Measurements from ENCODE around the gene PUDP.
A peak's percentile ranks its signal among the peaks of the same experiment; 100 is the strongest.
"Not testable (repeated sequence)": the region's sequence is repeated elsewhere in the genome, so short reads cannot be mapped to it uniquely, and the experiment has no call there.

PUDP gene

DNA sequence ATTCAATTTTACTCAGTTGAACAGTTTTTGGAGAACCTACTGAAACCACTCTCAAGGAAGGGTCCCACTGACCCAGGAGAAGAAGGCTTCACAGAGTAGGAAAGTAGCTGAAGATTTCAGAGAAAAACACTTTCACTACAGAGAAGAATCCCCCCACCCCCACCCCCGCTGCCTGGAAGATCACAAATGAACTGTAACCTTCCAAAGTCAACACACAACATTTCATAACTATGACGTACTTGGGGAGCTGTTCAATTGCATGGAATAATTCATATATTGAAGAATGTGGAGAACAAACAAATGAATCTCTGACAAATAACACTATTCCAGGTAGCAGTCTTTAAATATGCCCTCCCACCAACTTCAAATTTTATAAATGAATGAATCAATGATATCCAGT, 86.5 kb downstream of the PUDP start:
- CTCF ChIA-PET, result no interaction called here
- no peak for DNase-seq
- Mint-ChIP-seq H3K4me1 (peaks cover 22% of the 10 kb centered on the region), H3K27me3 (no peaks in the 10 kb centered on the region), H3K36me3 (peaks cover 19% of the 10 kb centered on the region), H3K9me3 (no peaks in the 10 kb centered on the region), H3K4me3 (no peak overlapping the region), H3K27ac (no peak overlapping the region)

GRCh38 chrX:7060444-7060843, 87.5 kb downstream of the PUDP start:
- no peak overlapping the region for H3K4me3 Mint-ChIP-seq
- CTCF ChIA-PET, result no interaction called here
- H3K27me3 Mint-ChIP-seq, result no peaks in the 10 kb centered on the region
- H3K9me3 Mint-ChIP-seq, result no peaks in the 10 kb centered on the region
- H3K36me3 Mint-ChIP-seq, result peaks cover 20% of the 10 kb centered on the region
- DNase-seq, result no peak
- no peak overlapping the region for H3K27ac Mint-ChIP-seq
- peaks cover 32% of the 10 kb centered on the region for H3K4me1 Mint-ChIP-seq

DNA sequence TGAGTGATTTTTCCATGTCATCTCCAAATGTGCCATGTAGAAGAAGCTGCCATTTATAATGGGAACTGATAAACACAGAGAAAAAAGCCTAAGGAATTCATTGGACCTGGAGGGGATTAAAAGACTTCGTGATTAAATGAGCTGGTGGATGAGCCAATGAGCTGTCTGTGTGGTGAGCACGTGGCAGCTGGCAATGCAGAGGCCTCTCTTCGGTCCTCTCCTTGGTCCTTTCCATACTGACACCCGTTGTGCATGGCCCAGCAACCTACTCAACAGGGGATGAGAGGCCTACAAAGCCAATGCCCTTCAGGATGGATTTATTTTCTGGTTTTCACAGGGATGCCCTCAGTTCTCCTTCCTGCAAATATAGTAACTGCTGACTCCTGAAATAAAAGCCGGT, 88.1 kb downstream of the PUDP start:
- CTCF ChIA-PET, result interaction anchor here (0.6 to 1.3 kb wide), 2 partner anchors 11 to 1288 kb away, joined by 3 read pairs; no protein-coding TSS in a partner anchor
- peaks cover 20% of the 10 kb centered on the region for H3K36me3 Mint-ChIP-seq

GRCh38 chrX:7059214-7059838, 88.6 kb downstream of the PUDP start:
- DNase-seq, result no peak
- Mint-ChIP-seq H3K27me3 (no peaks in the 10 kb centered on the region), H3K4me3 (no peak overlapping the region), H3K27ac (peak overlapping the region; percentile 79), H3K9me3 (no peaks in the 10 kb centered on the region), H3K4me1 (peaks cover 34% of the 10 kb centered on the region), H3K36me3 (peaks cover 20% of the 10 kb centered on the region)
- CTCF ChIA-PET, result interaction anchor here (0.6 to 1.3 kb wide), 2 partner anchors 11 to 1289 kb away, joined by 3 read pairs; no protein-coding TSS in a partner anchor

More for the DNA sequence above, 88.1 kb downstream of the PUDP start:
- Mint-ChIP-seq H3K4me3 (no peak overlapping the region), H3K27me3 (no peaks in the 10 kb centered on the region), H3K4me1 (peaks cover 34% of the 10 kb centered on the region), H3K27ac (peak overlapping the region; percentile 79), H3K9me3 (no peaks in the 10 kb centered on the region)
- DNase-seq, result no peak

DNA sequence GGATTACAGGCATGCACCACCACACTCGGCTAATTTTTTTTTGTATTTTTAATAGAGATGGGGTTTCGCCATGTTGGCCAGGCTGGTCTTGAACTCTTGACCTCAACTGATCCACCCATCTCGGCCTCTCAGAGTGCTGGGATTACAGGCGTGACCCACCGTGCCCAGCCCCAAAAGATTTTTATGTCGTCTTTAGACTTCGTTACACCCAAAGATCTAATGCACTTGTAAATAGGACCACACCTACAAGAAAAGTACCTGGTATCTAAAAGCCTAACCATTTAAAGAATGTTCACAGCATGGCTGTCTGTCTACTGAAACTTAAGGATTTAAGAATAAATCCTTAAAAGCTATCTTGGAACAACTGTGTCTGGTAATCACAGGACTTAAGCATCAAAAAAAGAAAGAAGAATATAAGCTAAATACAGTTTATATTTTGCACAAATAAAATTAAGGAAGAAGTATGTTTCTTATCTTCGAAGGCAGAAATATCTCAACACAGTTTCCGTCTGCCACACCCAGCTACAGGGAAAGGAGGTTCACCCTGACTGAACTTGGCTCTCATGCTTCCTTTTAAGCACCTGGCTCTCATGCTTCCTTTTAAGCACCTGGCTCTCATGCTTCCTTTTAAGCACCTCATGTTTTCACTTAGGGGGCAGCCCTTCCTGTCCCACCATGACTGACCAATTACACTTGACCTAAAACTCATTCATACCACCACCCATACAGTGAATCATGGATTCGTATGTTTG, 92.4 kb downstream of the PUDP start:
- H3K4me1 Mint-ChIP-seq, result peaks cover 31% of the 10 kb centered on the region
- no peak overlapping the region for H3K4me3 Mint-ChIP-seq
- H3K36me3 Mint-ChIP-seq, result peaks cover 23% of the 10 kb centered on the region
- DNase-seq, result no peak
- CTCF ChIA-PET, result no interaction called here
- H3K27ac Mint-ChIP-seq, result peak overlapping the region; percentile 70
- H3K27me3 Mint-ChIP-seq, result no peaks in the 10 kb centered on the region
- no peaks in the 10 kb centered on the region for H3K9me3 Mint-ChIP-seq

DNA sequence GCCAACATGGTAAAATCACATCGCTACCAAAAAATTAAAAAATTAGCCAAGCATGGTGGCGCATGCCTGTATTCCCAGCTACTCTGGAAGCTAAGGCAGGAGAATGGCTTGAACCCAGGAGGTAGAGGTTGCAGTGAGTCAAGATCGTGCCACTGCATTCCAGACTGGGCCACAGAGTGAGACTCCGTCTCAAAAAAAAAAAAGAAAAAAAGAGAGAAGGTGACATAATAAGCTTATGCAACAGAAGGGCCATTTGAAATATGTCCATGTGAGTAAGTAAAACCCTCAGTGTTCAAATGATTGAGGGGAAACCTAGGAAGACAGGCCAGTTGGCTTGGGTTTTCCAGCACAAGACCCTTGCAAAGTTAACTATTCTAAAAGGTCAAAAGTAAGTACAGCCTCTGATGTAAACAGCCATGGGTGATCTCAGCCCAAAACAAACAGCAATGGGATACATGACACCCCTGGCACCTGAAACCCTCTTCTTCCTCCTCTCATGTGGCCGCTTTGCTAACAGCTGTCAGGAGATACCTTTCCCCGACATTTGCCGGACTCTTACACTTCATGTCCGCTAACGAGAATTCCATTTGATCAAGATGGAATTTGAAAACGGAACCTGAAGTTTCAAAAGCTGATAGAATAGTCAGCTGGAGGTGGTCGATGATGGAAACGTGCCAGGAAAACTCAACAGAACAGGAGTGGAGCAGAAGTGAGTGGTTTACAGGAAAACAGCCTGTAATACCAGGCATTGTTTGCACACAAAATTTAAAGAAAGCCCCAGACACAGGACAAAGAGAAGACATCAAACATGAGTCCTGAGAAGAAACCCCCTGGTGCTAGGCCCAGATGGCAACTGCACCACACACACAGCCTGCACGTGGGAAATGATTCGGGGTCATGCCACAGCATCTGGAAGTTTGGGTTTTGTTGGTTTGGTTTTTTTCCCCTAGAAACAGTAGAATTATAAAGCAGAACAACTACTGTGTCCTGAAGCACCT, 93.4 kb downstream of the PUDP start:
- Mint-ChIP-seq H3K9me3 (no peaks in the 10 kb centered on the region), H3K27ac (no peak overlapping the region), H3K4me1 (peaks cover 24% of the 10 kb centered on the region), H3K36me3 (peaks cover 25% of the 10 kb centered on the region), H3K4me3 (no peak overlapping the region), H3K27me3 (no peaks in the 10 kb centered on the region)
- CTCF ChIA-PET, result no interaction called here
- no peak for DNase-seq

DNA sequence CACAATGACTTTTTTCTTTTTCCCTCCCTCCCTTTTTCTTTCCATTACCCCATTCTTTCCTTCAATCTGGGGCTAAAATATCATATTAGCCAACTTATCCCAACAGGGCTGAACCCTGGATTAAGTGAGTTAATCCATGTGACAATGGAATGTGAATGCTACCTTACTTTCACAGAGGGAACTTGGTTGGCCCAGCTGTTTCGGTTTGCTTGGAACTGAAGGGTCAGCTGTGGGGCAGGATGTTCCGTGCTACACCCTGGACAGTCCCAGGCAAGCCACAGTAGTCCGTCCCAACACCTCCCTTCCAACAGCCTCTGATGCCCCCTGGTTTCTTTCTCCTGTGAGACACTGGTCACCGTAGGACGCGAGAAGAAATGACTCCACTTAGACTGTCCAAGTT, 95.4 kb downstream of the PUDP start:
- Mint-ChIP-seq H3K4me3 (no peak overlapping the region), H3K4me1 (peaks cover 14% of the 10 kb centered on the region), H3K9me3 (no peaks in the 10 kb centered on the region), H3K27ac (no peak overlapping the region), H3K36me3 (peaks cover 21% of the 10 kb centered on the region), H3K27me3 (no peaks in the 10 kb centered on the region)
- no peak for DNase-seq
- CTCF ChIA-PET, result no interaction called here

- Mint-ChIP-seq H3K9me3 (no peaks in the 10 kb centered on the region), H3K36me3 (peaks cover 14% of the 10 kb centered on the region), H3K27me3 (no peaks in the 10 kb centered on the region), H3K27ac (no peak overlapping the region), H3K4me1 (peaks cover under 1% of the 10 kb centered on the region), H3K4me3 (no peak overlapping the region)
- DNase-seq, result no peak
- CTCF ChIA-PET, result no interaction called here
These were observed 97.7 kb downstream of the PUDP start for GRCh38 chrX:7050271-7050670.

GRCh38 chrX:7047951-7048350, 100.0 kb downstream of the PUDP start:
- CTCF ChIA-PET, result interaction anchor here (1.3 kb wide), 1 partner anchor 11 kb away, joined by 3 read pairs; no protein-coding TSS in a partner anchor
- no peak for DNase-seq
- H3K27ac Mint-ChIP-seq, result no peak overlapping the region
- H3K27me3 Mint-ChIP-seq, result no peaks in the 10 kb centered on the region
- peaks cover 14% of the 10 kb centered on the region for H3K36me3 Mint-ChIP-seq
- H3K9me3 Mint-ChIP-seq, result no peaks in the 10 kb centered on the region
- H3K4me1 Mint-ChIP-seq, result no peaks in the 10 kb centered on the region
- H3K4me3 Mint-ChIP-seq, result no peak overlapping the region

GRCh38 chrX:7045238-7045955, 102.6 kb downstream of the PUDP start:
- H3K9me3 Mint-ChIP-seq, result peaks cover 7% of the 10 kb centered on the region
- H3K27me3 Mint-ChIP-seq, result no peaks in the 10 kb centered on the region
- peaks cover 15% of the 10 kb centered on the region for H3K36me3 Mint-ChIP-seq
- CTCF ChIA-PET, result no interaction called here
- DNase-seq, result no peak
- peaks cover 12% of the 10 kb centered on the region for H3K4me1 Mint-ChIP-seq
- no peak overlapping the region for H3K27ac Mint-ChIP-seq
- H3K4me3 Mint-ChIP-seq, result no peak overlapping the region

GRCh38 chrX:7043796-7044433, 104.0 kb downstream of the PUDP start:
- not testable (repeated sequence) for H3K27ac Mint-ChIP-seq, DNase-seq, H3K4me3 Mint-ChIP-seq

DNA sequence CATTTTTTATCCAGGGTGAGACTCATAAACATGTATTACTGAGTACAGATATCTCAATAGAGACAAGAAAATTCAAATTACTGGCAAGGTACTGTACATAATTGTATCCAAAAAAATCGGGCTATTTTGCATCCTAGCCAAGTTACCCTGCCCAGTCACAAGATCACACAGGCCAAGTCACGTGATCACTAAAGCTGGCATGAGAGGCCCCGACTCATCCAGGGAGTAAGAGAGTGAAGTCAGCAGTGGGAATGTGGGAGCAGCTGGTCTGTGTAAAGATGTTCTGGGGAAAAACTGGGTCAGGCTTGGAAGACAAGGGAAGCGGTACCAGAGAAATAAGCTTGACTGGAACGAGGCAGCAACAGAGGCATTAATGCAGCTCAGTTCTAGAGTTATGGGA, 119.7 kb downstream of the PUDP start:
- no peaks in the 10 kb centered on the region for H3K36me3 Mint-ChIP-seq

More at GRCh38 chrX:7043796-7044433, 104.0 kb downstream of the PUDP start:
- H3K36me3 Mint-ChIP-seq, result peaks cover 11% of the 10 kb centered on the region
- peaks cover 12% of the 10 kb centered on the region for H3K4me1 Mint-ChIP-seq
- CTCF ChIA-PET, H3K9me3 Mint-ChIP-seq, H3K27me3 Mint-ChIP-seq: not testable (repeated sequence)

DNA sequence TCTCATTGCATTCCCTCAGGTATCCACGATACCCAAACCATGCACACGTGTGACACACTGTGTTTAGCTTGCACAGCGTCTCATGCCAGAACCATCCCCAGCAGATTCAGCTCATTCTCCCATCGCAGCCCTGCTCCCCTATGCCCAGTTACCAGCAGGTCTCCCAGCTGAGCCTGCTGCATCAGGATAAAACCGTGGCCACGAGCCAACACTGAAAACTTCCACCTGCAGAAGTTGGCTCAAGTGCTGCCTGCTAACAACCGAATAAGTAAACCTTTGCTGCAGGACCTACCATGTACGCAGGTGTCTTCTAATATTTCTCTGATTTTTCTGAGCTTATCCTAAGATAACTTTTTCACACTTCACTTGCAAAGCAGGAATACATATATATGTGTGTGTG, 120.9 kb downstream of the PUDP start:
- Mint-ChIP-seq H3K9me3 (no peaks in the 10 kb centered on the region), H3K4me3 (no peak overlapping the region), H3K27me3 (no peaks in the 10 kb centered on the region), H3K27ac (no peak overlapping the region), H3K4me1 (no peaks in the 10 kb centered on the region), H3K36me3 (no peaks in the 10 kb centered on the region)
- CTCF ChIA-PET, result no interaction called here
- DNase-seq, result no peak

More for the DNA sequence above, 119.7 kb downstream of the PUDP start:
- Mint-ChIP-seq H3K27me3 (no peaks in the 10 kb centered on the region), H3K27ac (no peak overlapping the region), H3K9me3 (no peaks in the 10 kb centered on the region), H3K4me1 (no peaks in the 10 kb centered on the region), H3K4me3 (no peak overlapping the region)
- CTCF ChIA-PET, result no interaction called here
- DNase-seq, result no peak

All from activated naive CD4-positive, alpha-beta T cell treated with anti-CD3 and anti-CD28 coated beads, Interleukin-2, amount 10 ng/mL, durations not matched to agents 7 days and 5 days (primary cell).